NCI-H446 (cell line): ENCODE measurements around the gene VAMP5.
"Not testable (repeated sequence)": the region's sequence is repeated elsewhere in the genome, so short reads cannot be mapped to it uniquely, and the experiment has no call there.

ENCODE experiments used
- DNase-seq, 2 experiments: peaks; one replicate each; lab custom pipeline; 2025; lab: John Stamatoyannopoulos, UW

Gene VAMP5

GRCh38 chr2:85584857-85585780 lies 888 bp downstream of the VAMP5 start:
- DNase-seq: no peak

GRCh38 chr2:85585781-85586105 lies 1.5 kb downstream of the VAMP5 start:
- no peak for DNase-seq

- no peak for DNase-seq
These were observed 4.0 kb downstream of the VAMP5 start for GRCh38 chr2:85588236-85588635.

GRCh38 chr2:85588645-85589044 lies 4.4 kb downstream of the VAMP5 start:
- DNase-seq: no peak

GRCh38 chr2:85589181-85589580 lies 5.0 kb downstream of the VAMP5 start:
- DNase-seq: no peak

- no peak for DNase-seq
These were observed 6.0 kb downstream of the VAMP5 start for GRCh38 chr2:85589982-85590791.

- DNase-seq: no peak
These were observed 6.7 kb downstream of the VAMP5 start for GRCh38 chr2:85590950-85591349.

- no peak for DNase-seq
These were observed 7.3 kb downstream of the VAMP5 start for GRCh38 chr2:85591563-85591962.

- not testable (repeated sequence) for DNase-seq
These were observed 8.1 kb downstream of the VAMP5 start for GRCh38 chr2:85592299-85592698.

- DNase-seq: no peak
These were observed 8.8 kb downstream of the VAMP5 start for GRCh38 chr2:85593023-85593422.

GRCh38 chr2:85594715-85595300 lies 10.6 kb downstream of the VAMP5 start:
- no peak for DNase-seq

- DNase-seq: peak; percentile 91 to 98
These were observed 11.2 kb downstream of the VAMP5 start, which contains the start of gene RNF181 for GRCh38 chr2:85595301-85596025. Gene RNF181 (plus strand): TSS chr2:85595745. CDS start chr2:85595764, 19 bp downstream.

- DNase-seq: no peak
These were observed 11.7 kb downstream of the VAMP5 start for GRCh38 chr2:85596026-85596333.

- no peak for DNase-seq
These were observed 12.4 kb downstream of the VAMP5 start for GRCh38 chr2:85596486-85597143.

GRCh38 chr2:85597241-85597640 lies 13.0 kb downstream of the VAMP5 start:
- DNase-seq: no peak

GRCh38 chr2:85598594-85599340 lies 14.5 kb downstream of the VAMP5 start:
- DNase-seq: no peak

- no peak for DNase-seq
These were observed 15.4 kb downstream of the VAMP5 start for GRCh38 chr2:85599468-85600234.

- DNase-seq: no peak
These were observed 16.0 kb downstream of the VAMP5 start for GRCh38 chr2:85600235-85600575.

GRCh38 chr2:85600951-85601770 lies 16.9 kb downstream of the VAMP5 start:
- DNase-seq: no peak
